ENCODE data around the gene SLC46A2.

The SLC46A2 gene

GRCh38 chr9:112911736-112912135 is 21.1 kb upstream of the SLC46A2 start:
- Histone ChIP-seq H3K27ac (no peak overlapping the region), H3K9me3 (no peaks in the 10 kb centered on the region), H3K27me3 (no peaks in the 10 kb centered on the region), H3K4me1 (no peaks in the 10 kb centered on the region), H3K4me3 (no peak overlapping the region), H3K36me3 (no peaks in the 10 kb centered on the region)
- DNase-seq, result no peak
- intact Hi-C loops (cut with DNase I; ENCODE audit: low total_unique reads), result no loop called here
- no peak for TF ChIP-seq CTCF (IDR thresholded peaks at IDR 0.05)

GRCh38 chr9:112905084-112905483 is 14.4 kb upstream of the SLC46A2 start:
- Histone ChIP-seq H3K9me3 (no peaks in the 10 kb centered on the region), H3K4me3 (no peak overlapping the region), H3K4me1 (peaks cover 0 to 12% (median 0%) of the 10 kb centered on the region in 4 donors), H3K27me3 (no peaks in the 10 kb centered on the region), H3K36me3 (no peaks in the 10 kb centered on the region), H3K27ac (no peak overlapping the region)
- no peak for TF ChIP-seq CTCF (IDR thresholded peaks at IDR 0.05)
- DNase-seq, result no peak
- intact Hi-C loops (cut with DNase I; ENCODE audit: low total_unique reads), result loop anchor here (5.0 kb wide), 1 partner anchor 63 kb away; no protein-coding TSS in a partner anchor

- no peak for TF ChIP-seq CTCF (IDR thresholded peaks at IDR 0.05)
- Histone ChIP-seq H3K9me3 (no peaks in the 10 kb centered on the region), H3K27me3 (no peaks in the 10 kb centered on the region), H3K4me3 (no peak overlapping the region), H3K4me1 (peaks cover 0 to 12% (median 0%) of the 10 kb centered on the region in 4 donors), H3K27ac (no peak overlapping the region), H3K36me3 (no peaks in the 10 kb centered on the region)
- intact Hi-C loops (cut with DNase I; ENCODE audit: low total_unique reads), result no loop called here
- no peak for DNase-seq
Observed at GRCh38 chr9:112900901-112901300, 10.2 kb upstream of the SLC46A2 start.

GRCh38 chr9:112900488-112900887 is 9.8 kb upstream of the SLC46A2 start:
- H3K4me1 ChIP-seq, result peaks cover 0 to 12% (median 0%) of the 10 kb centered on the region in 4 donors
- H3K9me3 ChIP-seq, result no peaks in the 10 kb centered on the region
- no peak for TF ChIP-seq CTCF (IDR thresholded peaks at IDR 0.05)
- H3K27ac ChIP-seq, result no peak overlapping the region
- no peaks in the 10 kb centered on the region for H3K27me3 ChIP-seq
- no peak for DNase-seq
- intact Hi-C loops (cut with DNase I; ENCODE audit: low total_unique reads), result no loop called here
- no peak overlapping the region for H3K4me3 ChIP-seq
- H3K36me3 ChIP-seq, result no peaks in the 10 kb centered on the region

- Histone ChIP-seq H3K27me3 (no peaks in the 10 kb centered on the region), H3K36me3 (no peaks in the 10 kb centered on the region), H3K9me3 (no peaks in the 10 kb centered on the region), H3K27ac (no peak overlapping the region), H3K4me3 (no peak overlapping the region), H3K4me1 (peaks cover 0 to 12% (median 0%) of the 10 kb centered on the region in 4 donors)
- TF ChIP-seq CTCF (IDR thresholded peaks at IDR 0.05), result no peak
- DNase-seq, result no peak
- intact Hi-C loops (cut with DNase I; ENCODE audit: low total_unique reads), result no loop called here
Observed at GRCh38 chr9:112898872-112899311, 8.2 kb upstream of the SLC46A2 start.

GRCh38 chr9:112896131-112896530 is 5.5 kb upstream of the SLC46A2 start:
- no peak for TF ChIP-seq CTCF (IDR thresholded peaks at IDR 0.05)
- intact Hi-C loops (cut with DNase I; ENCODE audit: low total_unique reads), result no loop called here

More at GRCh38 chr9:112896131-112896530, 5.5 kb upstream of the SLC46A2 start:
- Histone ChIP-seq H3K36me3 (no peaks in the 10 kb centered on the region), H3K4me1 (peaks cover 0 to 10% (median under 1%) of the 10 kb centered on the region in 4 donors), H3K4me3 (no peak overlapping the region), H3K9me3 (no peaks in the 10 kb centered on the region), H3K27ac (no peak overlapping the region), H3K27me3 (no peaks in the 10 kb centered on the region)
- no peak for DNase-seq

Data from tibial artery (tissue), 4 donors.